ENCODE data around the gene DMD.
"Not testable (repeated sequence)": the region's sequence is repeated elsewhere in the genome, so short reads cannot be mapped to it uniquely, and the experiment has no call there.

Gene DMD

GRCh38 chrX:31436424-31436823 is 1774.9 kb downstream of the DMD start:
- Mint-ChIP-seq H3K4me1 (no peaks in the 10 kb centered on the region), H3K4me3 (no peak overlapping the region), H3K9me3 (no peaks in the 10 kb centered on the region), H3K27me3 (no peaks in the 10 kb centered on the region), H3K36me3 (no peaks in the 10 kb centered on the region), H3K27ac (no peak overlapping the region)
- CTCF ChIA-PET: no interaction called here
- no peak for DNase-seq

GRCh38 chrX:31435592-31435991 is 1775.8 kb downstream of the DMD start:
- Mint-ChIP-seq H3K4me1 (no peaks in the 10 kb centered on the region), H3K9me3 (no peaks in the 10 kb centered on the region), H3K27ac (no peak overlapping the region), H3K27me3 (no peaks in the 10 kb centered on the region), H3K4me3 (no peak overlapping the region), H3K36me3 (no peaks in the 10 kb centered on the region)
- DNase-seq: no peak
- CTCF ChIA-PET: no interaction called here

DNA sequence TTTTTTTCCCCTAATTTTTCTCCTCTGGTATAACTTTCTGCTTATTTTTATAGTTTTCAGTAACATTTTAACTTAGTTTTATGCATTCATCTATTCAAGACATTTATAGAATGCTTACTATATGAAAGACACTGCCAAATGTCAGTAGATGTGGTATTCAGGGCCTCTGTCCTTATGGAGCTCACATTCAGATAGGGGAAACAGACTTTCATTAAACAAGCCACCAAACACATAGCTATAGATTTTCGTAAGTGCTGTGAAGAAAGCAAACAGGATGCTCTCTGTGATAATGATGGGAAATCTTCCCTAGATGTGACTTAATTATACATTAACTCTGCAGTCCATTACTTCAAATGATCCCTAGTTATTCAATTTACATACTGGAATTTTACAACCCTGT is 1777.5 kb downstream of the DMD start:
- no peaks in the 10 kb centered on the region for H3K36me3 Mint-ChIP-seq
- H3K27ac Mint-ChIP-seq: no peak overlapping the region
- no peak for DNase-seq
- no peak overlapping the region for H3K4me3 Mint-ChIP-seq
- H3K27me3 Mint-ChIP-seq: no peaks in the 10 kb centered on the region
- no peaks in the 10 kb centered on the region for H3K9me3 Mint-ChIP-seq
- CTCF ChIA-PET: no interaction called here
- no peaks in the 10 kb centered on the region for H3K4me1 Mint-ChIP-seq

DNA sequence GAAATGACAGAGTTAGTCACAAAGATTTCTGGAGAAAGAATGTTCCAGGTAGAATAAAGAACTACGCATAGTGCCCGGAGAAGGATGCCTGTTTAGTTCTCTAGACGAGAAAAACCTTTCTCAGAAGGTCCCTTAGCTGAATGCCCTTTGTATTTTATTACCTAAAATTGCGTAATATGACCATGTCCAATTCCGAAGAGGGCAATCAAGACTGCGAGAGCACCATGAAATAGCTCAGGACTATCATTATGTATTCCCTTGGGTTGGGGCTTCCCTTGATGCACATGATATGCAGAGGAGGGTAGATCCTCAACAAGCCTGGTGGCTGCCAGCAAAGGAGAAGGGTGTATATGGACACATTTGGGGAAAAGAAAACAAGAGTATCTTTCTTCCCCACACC is 1781.4 kb downstream of the DMD start:
- Mint-ChIP-seq H3K4me3 (no peak overlapping the region), H3K36me3 (no peaks in the 10 kb centered on the region), H3K27me3 (no peaks in the 10 kb centered on the region), H3K9me3 (no peaks in the 10 kb centered on the region), H3K4me1 (no peaks in the 10 kb centered on the region), H3K27ac (no peak overlapping the region)
- CTCF ChIA-PET: interaction anchor here (1.3 kb wide), 1 partner anchor 392 kb away, joined by 3 read pairs; no protein-coding TSS in a partner anchor
- no peak for DNase-seq

- CTCF ChIA-PET: interaction anchor here (2.1 to 3.5 kb wide), 2 partner anchors 386 to 452 kb away, joined by 5 to 22 read pairs; no protein-coding TSS in a partner anchor
- no peak for DNase-seq
- H3K27me3 Mint-ChIP-seq: no peaks in the 10 kb centered on the region
- no peaks in the 10 kb centered on the region for H3K9me3 Mint-ChIP-seq
- H3K4me3 Mint-ChIP-seq: no peak overlapping the region
- H3K27ac Mint-ChIP-seq: no peak overlapping the region
- H3K4me1 Mint-ChIP-seq: no peaks in the 10 kb centered on the region
- H3K36me3 Mint-ChIP-seq: no peaks in the 10 kb centered on the region
Observed at GRCh38 chrX:31423609-31424189, 1787.7 kb downstream of the DMD start.

DNA sequence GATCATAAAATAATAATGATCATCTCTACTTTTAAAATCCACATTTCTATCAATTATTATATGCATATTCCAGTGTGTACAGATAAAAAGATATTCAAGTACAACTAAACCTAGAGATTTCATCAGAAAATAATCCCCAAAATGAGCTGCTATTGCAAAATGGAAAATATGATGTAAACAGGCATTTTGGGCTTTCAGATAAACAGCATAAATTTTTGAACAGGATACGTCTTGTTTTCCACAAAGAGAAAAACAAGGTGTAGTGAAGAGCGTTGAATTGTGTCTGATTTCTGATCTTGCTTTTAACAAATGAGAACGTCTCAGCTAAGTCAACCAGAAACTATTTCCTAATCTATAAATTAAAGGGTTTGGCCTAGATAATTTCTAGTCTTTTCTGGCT is 1789.9 kb downstream of the DMD start:
- H3K36me3 Mint-ChIP-seq: no peaks in the 10 kb centered on the region
- CTCF ChIA-PET: interaction anchor here (0.6 kb wide), 1 partner anchor 453 kb away, joined by 3 read pairs; no protein-coding TSS in a partner anchor
- H3K4me3 Mint-ChIP-seq: no peak overlapping the region
- no peak for DNase-seq
- H3K4me1 Mint-ChIP-seq: no peaks in the 10 kb centered on the region
- no peak overlapping the region for H3K27ac Mint-ChIP-seq
- H3K9me3 Mint-ChIP-seq: no peaks in the 10 kb centered on the region
- no peaks in the 10 kb centered on the region for H3K27me3 Mint-ChIP-seq

DNA sequence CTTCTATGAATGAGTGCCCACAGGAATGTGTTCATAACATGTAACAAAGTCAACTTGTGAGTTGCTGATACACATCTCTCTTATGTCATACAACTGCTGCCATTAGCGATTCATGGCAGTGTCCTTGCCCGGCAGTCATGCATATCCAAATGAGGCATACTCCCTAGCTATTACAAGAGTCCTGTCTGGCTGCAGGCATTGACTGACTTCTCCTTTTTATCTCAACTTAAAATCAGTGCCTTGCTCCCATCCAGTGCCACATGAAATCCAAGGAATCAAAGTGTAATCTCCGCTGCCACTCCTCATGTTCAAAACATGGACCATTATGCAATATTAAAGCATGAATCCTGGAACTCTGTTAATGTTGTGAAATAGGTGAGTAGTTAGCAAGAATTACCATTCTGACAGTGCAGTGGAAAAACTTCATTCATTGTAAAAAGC is 1790.6 kb downstream of the DMD start:
- H3K4me1 Mint-ChIP-seq: no peaks in the 10 kb centered on the region
- CTCF ChIA-PET: interaction anchor here (0.7 kb wide), 1 partner anchor 382 kb away, joined by 3 read pairs; no protein-coding TSS in a partner anchor
- no peak for DNase-seq
- H3K36me3 Mint-ChIP-seq: no peaks in the 10 kb centered on the region
- H3K27ac Mint-ChIP-seq: no peak overlapping the region
- no peaks in the 10 kb centered on the region for H3K27me3 Mint-ChIP-seq
- no peak overlapping the region for H3K4me3 Mint-ChIP-seq
- H3K9me3 Mint-ChIP-seq: no peaks in the 10 kb centered on the region

- no peak overlapping the region for H3K27ac Mint-ChIP-seq
- CTCF ChIA-PET: no interaction called here
- no peak overlapping the region for H3K4me3 Mint-ChIP-seq
- no peak for DNase-seq
- no peaks in the 10 kb centered on the region for H3K36me3 Mint-ChIP-seq
- H3K27me3 Mint-ChIP-seq: no peaks in the 10 kb centered on the region
- H3K9me3 Mint-ChIP-seq: no peaks in the 10 kb centered on the region
- no peaks in the 10 kb centered on the region for H3K4me1 Mint-ChIP-seq
Observed at GRCh38 chrX:31420302-31420701, 1791.0 kb downstream of the DMD start.

- no peak for DNase-seq
- Mint-ChIP-seq H3K27me3 (no peaks in the 10 kb centered on the region), H3K36me3 (no peaks in the 10 kb centered on the region), H3K27ac (no peak overlapping the region), H3K9me3 (no peaks in the 10 kb centered on the region), H3K4me3 (no peak overlapping the region), H3K4me1 (no peaks in the 10 kb centered on the region)
- CTCF ChIA-PET: no interaction called here
Observed at GRCh38 chrX:31397119-31397518, 1814.2 kb downstream of the DMD start.

DNA sequence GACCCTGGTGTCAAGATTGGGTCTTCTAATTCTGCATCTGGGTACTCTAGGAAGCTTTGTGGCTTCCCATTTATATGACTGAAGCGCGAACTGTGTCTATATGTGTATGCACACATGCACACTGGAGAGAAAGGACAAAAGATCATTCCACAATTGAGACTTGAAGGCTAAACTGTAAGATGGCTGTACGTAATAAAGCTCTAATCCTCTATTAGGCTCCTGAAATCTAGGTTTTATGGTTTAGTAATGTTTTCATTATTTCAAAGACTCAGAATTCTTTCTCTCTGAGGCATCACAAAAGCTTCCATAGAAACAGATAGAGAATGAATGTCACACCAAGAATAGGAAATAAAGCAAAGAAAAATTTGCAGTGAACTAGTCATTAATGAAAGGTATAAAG is 1818.8 kb downstream of the DMD start:
- DNase-seq: no peak
- Mint-ChIP-seq H3K4me3 (no peak overlapping the region), H3K27me3 (no peaks in the 10 kb centered on the region), H3K4me1 (no peaks in the 10 kb centered on the region), H3K9me3 (no peaks in the 10 kb centered on the region), H3K27ac (no peak overlapping the region), H3K36me3 (no peaks in the 10 kb centered on the region)
- CTCF ChIA-PET: no interaction called here

DNA sequence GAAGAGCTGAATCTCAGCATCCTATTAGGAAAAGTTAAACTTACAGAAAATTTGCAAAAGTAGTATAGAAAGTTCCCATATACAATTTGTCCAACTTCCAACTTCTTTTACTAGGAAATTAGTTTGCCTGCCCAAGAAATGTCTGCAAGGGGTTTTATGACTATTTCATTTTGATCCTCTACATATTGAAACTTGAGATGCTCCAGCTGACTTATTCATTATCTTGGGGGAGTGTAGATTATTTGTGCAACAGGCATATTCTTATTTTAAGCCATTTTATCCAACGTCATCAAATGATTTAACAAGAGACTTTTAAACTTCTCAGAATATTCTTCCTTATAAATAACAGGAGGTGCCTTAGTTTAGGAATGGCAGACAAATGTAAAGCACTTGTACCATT is 1822.4 kb downstream of the DMD start:
- Mint-ChIP-seq H3K36me3 (no peaks in the 10 kb centered on the region), H3K4me1 (no peaks in the 10 kb centered on the region), H3K4me3 (no peak overlapping the region), H3K9me3 (no peaks in the 10 kb centered on the region), H3K27me3 (no peaks in the 10 kb centered on the region), H3K27ac (no peak overlapping the region)
- DNase-seq: no peak
- CTCF ChIA-PET: no interaction called here

- CTCF ChIA-PET: no interaction called here
- Mint-ChIP-seq H3K4me3 (no peak overlapping the region), H3K9me3 (no peaks in the 10 kb centered on the region), H3K27ac (no peak overlapping the region), H3K27me3 (no peaks in the 10 kb centered on the region), H3K36me3 (no peaks in the 10 kb centered on the region), H3K4me1 (no peaks in the 10 kb centered on the region)
- DNase-seq: no peak
Observed at GRCh38 chrX:31384471-31384870, 1826.9 kb downstream of the DMD start.

DNA sequence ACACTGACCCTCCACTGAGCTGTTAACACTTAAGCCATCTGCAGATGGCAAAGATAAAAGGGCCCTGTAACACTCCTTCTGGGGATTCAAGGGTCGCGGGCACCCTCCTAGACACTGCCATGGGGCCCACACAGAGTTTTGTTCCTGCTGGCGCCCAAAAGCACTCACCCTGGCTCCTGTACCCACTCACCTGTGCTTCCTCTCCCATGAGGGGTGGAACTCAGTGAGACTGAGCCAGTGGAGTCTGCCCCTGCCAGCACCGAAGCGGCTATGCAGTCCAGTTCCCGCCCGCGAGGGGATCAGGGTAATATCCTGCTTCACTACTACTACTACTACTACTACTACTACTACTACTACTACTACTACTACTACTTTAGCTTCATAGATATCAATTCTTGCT is 1827.4 kb downstream of the DMD start:
- H3K36me3 Mint-ChIP-seq: no peaks in the 10 kb centered on the region
- no peaks in the 10 kb centered on the region for H3K9me3 Mint-ChIP-seq
- H3K27me3 Mint-ChIP-seq: no peaks in the 10 kb centered on the region
- no peaks in the 10 kb centered on the region for H3K4me1 Mint-ChIP-seq
- DNase-seq: no peak
- H3K4me3 Mint-ChIP-seq: no peak overlapping the region
- H3K27ac Mint-ChIP-seq: no peak overlapping the region
- CTCF ChIA-PET: no interaction called here

GRCh38 chrX:31378973-31379372 is 1832.4 kb downstream of the DMD start:
- H3K4me3 Mint-ChIP-seq, H3K4me1 Mint-ChIP-seq, H3K27ac Mint-ChIP-seq, H3K36me3 Mint-ChIP-seq, H3K9me3 Mint-ChIP-seq, CTCF ChIA-PET, DNase-seq, H3K27me3 Mint-ChIP-seq: not testable (repeated sequence)

DNA sequence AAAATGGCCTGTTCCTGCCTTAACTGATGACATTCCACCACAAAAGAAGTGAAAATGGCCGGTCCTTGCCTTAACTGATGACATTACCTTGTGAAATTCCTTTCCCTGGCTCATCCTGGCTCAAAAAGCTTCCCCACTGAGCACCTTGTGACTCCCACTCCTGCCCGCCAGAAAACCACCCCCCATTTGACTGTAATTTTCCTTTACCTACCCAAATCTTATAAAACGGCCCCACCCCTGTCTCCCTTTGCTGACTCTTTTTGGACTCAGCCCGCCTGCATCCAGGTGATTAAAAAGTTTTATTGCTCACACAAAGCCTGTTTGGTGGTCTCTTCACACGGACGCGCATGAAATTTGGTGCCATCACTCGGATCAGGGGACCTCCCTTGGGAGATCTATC is 1833.5 kb downstream of the DMD start:
- H3K36me3 Mint-ChIP-seq, H3K4me3 Mint-ChIP-seq, DNase-seq, H3K27ac Mint-ChIP-seq, CTCF ChIA-PET, H3K4me1 Mint-ChIP-seq, H3K9me3 Mint-ChIP-seq, H3K27me3 Mint-ChIP-seq: not testable (repeated sequence)

Measured in activated naive CD4-positive, alpha-beta T cell treated with anti-CD3 and anti-CD28 coated beads, Interleukin-2, amount 10 ng/mL, durations not matched to agents 7 days and 5 days (primary cell).